HL-60 (cell line): ENCODE results near the gene HPCA.

ENCODE experiments used
- GABPA ChIP-seq: IDR thresholded peaks from 2 replicates; pipeline ENCODE4 v1.6.1; 2012; ENCODE audit warnings: low read depth
- POLR2AphosphoS5 ChIP-seq: IDR thresholded peaks from 2 replicates; pipeline ENCODE4 v1.6.1; 2012; ENCODE audit warnings: low read depth
- REST ChIP-seq: IDR thresholded peaks from 2 replicates; pipeline ENCODE4 v1.6.1; 2012; ENCODE audit warnings: low read depth; ENCODE audit not compliant: insufficient replicate concordance
- TF ChIP-seq, protein P1 (sequence below): IDR thresholded peaks from one replicate; pipeline ENCODE4 v1.5.1; 2011; ENCODE audit warnings: low read length, control low read depth, inconsistent platforms; ENCODE audit not compliant: insufficient read depth

GRCh38 chr1:32931760-32932159 lies 45.5 kb downstream of the HPCA start:
- TF ChIP-seq, protein P1, sequence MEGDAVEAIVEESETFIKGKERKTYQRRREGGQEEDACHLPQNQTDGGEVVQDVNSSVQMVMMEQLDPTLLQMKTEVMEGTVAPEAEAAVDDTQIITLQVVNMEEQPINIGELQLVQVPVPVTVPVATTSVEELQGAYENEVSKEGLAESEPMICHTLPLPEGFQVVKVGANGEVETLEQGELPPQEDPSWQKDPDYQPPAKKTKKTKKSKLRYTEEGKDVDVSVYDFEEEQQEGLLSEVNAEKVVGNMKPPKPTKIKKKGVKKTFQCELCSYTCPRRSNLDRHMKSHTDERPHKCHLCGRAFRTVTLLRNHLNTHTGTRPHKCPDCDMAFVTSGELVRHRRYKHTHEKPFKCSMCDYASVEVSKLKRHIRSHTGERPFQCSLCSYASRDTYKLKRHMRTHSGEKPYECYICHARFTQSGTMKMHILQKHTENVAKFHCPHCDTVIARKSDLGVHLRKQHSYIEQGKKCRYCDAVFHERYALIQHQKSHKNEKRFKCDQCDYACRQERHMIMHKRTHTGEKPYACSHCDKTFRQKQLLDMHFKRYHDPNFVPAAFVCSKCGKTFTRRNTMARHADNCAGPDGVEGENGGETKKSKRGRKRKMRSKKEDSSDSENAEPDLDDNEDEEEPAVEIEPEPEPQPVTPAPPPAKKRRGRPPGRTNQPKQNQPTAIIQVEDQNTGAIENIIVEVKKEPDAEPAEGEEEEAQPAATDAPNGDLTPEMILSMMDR: no peak
- no peak for TF ChIP-seq POLR2AphosphoS5
- no peak for TF ChIP-seq REST
- TF ChIP-seq GABPA: no peak
